Activated naive CD4-positive, alpha-beta T cell treated with anti-CD3 and anti-CD28 coated beads for 36 hours (primary cell): Measurements from ENCODE around the gene TDRD9. TPM values are rescaled to one million over a fixed set of nuclear protein-coding genes. Genes with fewer than 3 reads are reported as not detected.
"Not testable (repeated sequence)": the region's sequence is repeated elsewhere in the genome, so short reads cannot be mapped to it uniquely, and the experiment has no call there.

Experiments used
- CTCF ChIA-PET: fragments of 350-600 bp; sonication (Branson Sonifier 250); formaldehyde crosslinking; loops from one replicate; lab custom pipeline; 2021; ENCODE audit warnings: antibody characterized with exemption; lab: Charles Lee
- DNase-seq: peaks from one replicate; pipeline ENCODE4 v3.0.0-alpha.2; 2020
- H3K27ac Mint-ChIP-seq: one replicate; pipeline ENCODE4 v1.8.0; 2021; ENCODE audit warnings: mild to moderate bottlenecking, mixed read lengths
- H3K27me3 Mint-ChIP-seq: one replicate; pipeline ENCODE4 v1.8.0; 2021; ENCODE audit warnings: low read depth, mixed read lengths
- H3K36me3 Mint-ChIP-seq: one replicate; pipeline ENCODE4 v1.8.0; 2021; ENCODE audit warnings: low read depth, mixed read lengths
- H3K4me1 Mint-ChIP-seq: one replicate; pipeline ENCODE4 v1.8.0; 2021; ENCODE audit warnings: low read depth, mixed read lengths
- H3K4me3 Mint-ChIP-seq: one replicate; pipeline ENCODE4 v1.8.0; 2021; ENCODE audit warnings: mild to moderate bottlenecking, moderate library complexity, mixed read lengths
- H3K9me3 Mint-ChIP-seq: one replicate; pipeline ENCODE4 v1.8.0; 2021; ENCODE audit warnings: mixed read lengths
- intact Hi-C: fragments of 100-400 bp; cut with micrococcal nuclease; formaldehyde crosslinking; loops from one replicate; pipeline ENCODE4 v1.15.1; 2023
- total RNA-seq, 2 experiments: library from RNA; stranded (reverse); gene quantifications; one replicate each; pipeline ENCODE4 v1.2.3, GENCODE V29; 2021

Gene TDRD9
- total RNA-seq, 2 experiments from 2014 or later: 0.10 TPM; not detected in 1

DNA sequence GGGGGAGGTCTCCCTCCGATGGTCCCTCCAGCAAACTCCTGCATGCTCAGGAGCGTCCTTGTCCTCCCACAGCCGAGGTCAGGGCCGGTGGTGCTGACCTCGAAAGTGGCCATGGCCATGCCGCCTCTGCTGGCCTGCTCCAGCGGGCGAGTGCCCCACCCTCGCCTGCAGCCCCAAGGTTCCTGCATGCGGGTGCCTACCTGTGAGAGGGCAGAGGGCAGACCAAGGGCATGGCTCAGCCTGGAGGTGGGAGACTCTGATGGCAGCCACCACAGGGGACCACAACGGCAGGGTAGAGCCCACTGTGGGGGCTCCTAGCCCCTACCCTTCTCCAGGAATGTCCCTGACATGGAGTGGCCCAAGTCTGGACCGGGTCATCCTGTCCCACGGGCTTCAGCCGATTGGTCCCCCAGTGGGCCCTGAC, 42.7 kb upstream of the TDRD9 start:
- no peak for DNase-seq
- no peaks in the 10 kb centered on the region for H3K27me3 Mint-ChIP-seq
- intact Hi-C loops: no loop called here
- no peak overlapping the region for H3K4me3 Mint-ChIP-seq
- peaks cover 6% of the 10 kb centered on the region for H3K4me1 Mint-ChIP-seq
- H3K27ac Mint-ChIP-seq: no peak overlapping the region
- H3K9me3 Mint-ChIP-seq: no peaks in the 10 kb centered on the region
- no peaks in the 10 kb centered on the region for H3K36me3 Mint-ChIP-seq
- CTCF ChIA-PET: no interaction called here

DNA sequence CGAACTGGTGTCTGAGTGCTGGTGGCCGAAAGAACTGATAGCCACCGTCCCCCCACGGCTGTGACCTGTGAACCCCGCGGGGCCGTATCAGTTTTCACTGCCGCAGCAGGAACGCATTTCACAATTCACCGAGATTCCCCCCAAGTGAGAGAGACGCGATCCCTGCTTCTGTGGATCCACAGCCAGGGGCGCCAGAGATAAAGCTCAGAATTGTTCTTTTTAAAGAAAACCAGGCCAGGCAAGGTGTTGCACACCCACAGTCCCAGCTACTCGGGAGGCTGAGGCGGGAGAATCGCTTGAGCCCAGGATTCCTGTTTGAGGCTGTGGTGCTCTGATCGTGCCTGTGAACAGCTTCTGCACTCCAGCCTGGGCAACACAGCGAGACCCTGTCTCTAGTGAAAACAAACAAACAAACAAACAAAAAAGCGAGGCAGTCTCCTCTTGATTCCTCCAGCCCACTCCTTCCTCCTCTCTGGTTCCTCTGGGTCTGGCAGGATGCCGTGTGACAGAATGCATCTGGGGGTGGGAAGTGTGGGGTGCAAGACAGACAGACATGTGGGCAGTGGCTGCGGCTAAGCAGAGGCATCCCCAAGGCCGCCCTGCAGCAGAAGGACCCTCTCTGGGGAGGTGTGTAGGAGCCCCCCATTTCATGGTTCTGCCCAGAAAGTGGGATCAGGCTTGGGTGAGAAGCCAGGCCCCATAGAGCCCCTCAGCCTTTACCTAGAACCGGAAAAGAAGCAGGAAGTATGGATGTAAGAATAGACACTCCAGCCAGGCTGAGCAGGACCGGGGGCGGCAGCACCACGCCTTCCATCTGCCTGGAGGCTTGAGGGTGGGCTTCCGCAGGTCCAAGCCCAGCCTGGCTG, 41.7 kb upstream of the TDRD9 start:
- no peak for DNase-seq
- Mint-ChIP-seq H3K27ac (no peak overlapping the region), H3K36me3 (no peaks in the 10 kb centered on the region), H3K27me3 (no peaks in the 10 kb centered on the region), H3K9me3 (no peaks in the 10 kb centered on the region), H3K4me3 (no peak overlapping the region), H3K4me1 (no peaks in the 10 kb centered on the region)
- CTCF ChIA-PET: interaction anchor here (1.6 kb wide), 1 partner anchor 14 kb away, joined by 8 read pairs; no protein-coding TSS in a partner anchor
- intact Hi-C loops: no loop called here

DNA sequence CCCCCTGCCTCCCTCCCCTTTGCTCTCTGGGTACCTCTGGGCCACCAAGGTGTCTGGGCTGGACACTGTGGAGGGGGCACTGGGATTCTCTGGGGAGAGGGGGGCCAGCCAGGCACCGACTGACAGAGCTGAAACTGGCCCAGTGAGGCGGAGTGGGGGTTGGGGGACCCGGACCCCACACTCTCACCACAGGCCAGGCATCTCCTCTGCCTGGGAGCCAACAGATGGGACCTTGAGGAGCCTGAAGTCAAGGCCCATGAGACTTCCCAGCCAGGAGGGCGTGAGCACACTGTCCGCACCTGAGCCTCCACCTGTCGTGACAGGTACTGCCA, 41.1 kb upstream of the TDRD9 start:
- CTCF ChIA-PET: interaction anchor here (1.6 kb wide), 1 partner anchor 14 kb away, joined by 8 read pairs; no protein-coding TSS in a partner anchor
- no peak overlapping the region for H3K27ac Mint-ChIP-seq
- H3K4me3 Mint-ChIP-seq: no peak overlapping the region
- no peaks in the 10 kb centered on the region for H3K4me1 Mint-ChIP-seq
- no peaks in the 10 kb centered on the region for H3K27me3 Mint-ChIP-seq
- H3K36me3 Mint-ChIP-seq: no peaks in the 10 kb centered on the region
- no peak for DNase-seq
- H3K9me3 Mint-ChIP-seq: no peaks in the 10 kb centered on the region
- intact Hi-C loops: no loop called here

DNA sequence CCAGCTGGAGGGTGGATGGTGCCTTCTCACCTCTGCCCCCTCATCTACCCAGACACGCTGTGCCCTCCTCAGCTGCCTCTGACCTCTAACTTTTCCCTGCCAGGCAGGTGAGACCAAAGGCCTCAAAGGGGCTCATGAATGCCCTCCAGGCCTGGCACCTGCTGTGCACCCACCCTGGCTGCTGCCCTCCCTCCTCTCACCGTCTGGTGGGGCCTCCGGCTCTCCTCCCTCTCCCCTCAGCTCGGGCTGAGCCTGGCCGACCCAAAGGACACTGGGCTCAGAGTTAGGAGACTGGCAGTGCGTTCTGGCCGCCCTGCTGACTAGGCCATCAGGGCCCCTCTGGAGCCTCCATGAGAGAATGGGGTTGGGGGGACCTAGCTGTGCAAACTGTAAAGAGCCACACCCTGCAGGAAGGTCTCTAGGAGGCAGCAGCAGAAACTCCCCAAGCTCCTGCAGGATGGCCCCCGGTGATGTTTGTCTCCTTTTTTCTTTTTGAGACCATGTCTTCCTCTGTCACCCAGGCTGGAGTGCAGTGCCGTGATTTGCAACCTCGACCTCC, 40.6 kb upstream of the TDRD9 start:
- H3K27ac Mint-ChIP-seq: no peak overlapping the region
- no peak for DNase-seq
- H3K4me1 Mint-ChIP-seq: no peaks in the 10 kb centered on the region
- CTCF ChIA-PET: interaction anchor here (1.6 kb wide), 1 partner anchor 13 kb away, joined by 8 read pairs; no protein-coding TSS in a partner anchor
- H3K36me3 Mint-ChIP-seq: no peaks in the 10 kb centered on the region
- H3K4me3 Mint-ChIP-seq: no peak overlapping the region
- intact Hi-C loops: no loop called here
- H3K9me3 Mint-ChIP-seq: no peaks in the 10 kb centered on the region
- no peaks in the 10 kb centered on the region for H3K27me3 Mint-ChIP-seq

DNA sequence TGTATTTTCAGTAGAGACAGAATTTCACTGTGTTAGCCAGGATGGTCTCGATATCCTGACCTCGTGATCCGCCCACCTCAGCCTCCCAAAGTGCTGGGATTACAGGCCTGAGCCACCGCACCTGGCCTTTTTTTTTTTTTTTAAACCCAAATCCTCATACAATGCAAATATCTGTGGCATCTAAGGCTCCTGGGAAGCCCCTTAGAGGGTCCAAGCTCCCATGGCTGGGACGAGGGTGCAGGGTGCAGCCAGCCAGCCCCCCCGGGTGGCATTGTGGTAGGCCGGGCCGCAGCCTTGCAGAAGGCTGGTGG, 39.3 kb upstream of the TDRD9 start:
- DNase-seq, H3K4me1 Mint-ChIP-seq, intact Hi-C loops, H3K36me3 Mint-ChIP-seq, H3K9me3 Mint-ChIP-seq, CTCF ChIA-PET, H3K27me3 Mint-ChIP-seq, H3K4me3 Mint-ChIP-seq, H3K27ac Mint-ChIP-seq: not testable (repeated sequence)

DNA sequence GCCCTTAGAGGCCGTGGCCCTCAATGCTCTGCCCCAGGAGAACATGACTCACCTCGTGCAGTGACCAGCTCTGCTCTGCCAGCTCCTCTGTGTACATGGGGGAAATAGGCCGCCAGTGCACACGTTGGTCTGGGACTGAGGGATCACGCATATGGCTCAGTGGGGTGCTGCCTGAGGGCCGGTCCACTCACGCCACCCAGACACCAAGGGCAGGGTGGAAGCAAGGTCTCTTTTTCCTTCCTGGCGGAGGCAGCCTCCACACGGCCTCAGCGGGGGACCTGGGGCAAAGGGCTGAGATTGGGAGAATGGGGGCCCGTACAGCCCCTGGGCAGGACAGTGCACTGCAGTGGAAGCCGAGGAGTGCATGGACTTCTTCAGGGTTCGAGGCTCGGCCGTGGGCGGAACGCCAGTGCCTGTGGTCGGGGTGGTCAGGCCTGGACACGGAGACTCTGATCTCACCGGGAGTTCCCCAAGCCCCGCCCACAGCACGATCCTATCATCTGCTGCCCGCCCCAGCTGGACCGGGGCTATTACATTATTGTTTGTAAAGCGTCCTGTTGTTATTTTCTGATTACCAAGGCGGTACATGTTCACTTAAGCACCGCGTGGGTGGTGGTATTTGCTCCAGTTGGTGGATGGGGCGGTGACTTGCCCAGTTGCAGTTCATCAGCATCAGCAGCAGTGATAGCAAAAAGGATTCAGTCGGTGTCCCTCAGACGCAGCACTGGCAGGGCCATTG, 38.8 kb upstream of the TDRD9 start:
- DNase-seq: no peak
- H3K27me3 Mint-ChIP-seq: no peaks in the 10 kb centered on the region
- H3K4me1 Mint-ChIP-seq: no peaks in the 10 kb centered on the region
- intact Hi-C loops: no loop called here
- H3K36me3 Mint-ChIP-seq: no peaks in the 10 kb centered on the region
- CTCF ChIA-PET: no interaction called here
- no peak overlapping the region for H3K4me3 Mint-ChIP-seq
- no peak overlapping the region for H3K27ac Mint-ChIP-seq
- H3K9me3 Mint-ChIP-seq: no peaks in the 10 kb centered on the region

DNA sequence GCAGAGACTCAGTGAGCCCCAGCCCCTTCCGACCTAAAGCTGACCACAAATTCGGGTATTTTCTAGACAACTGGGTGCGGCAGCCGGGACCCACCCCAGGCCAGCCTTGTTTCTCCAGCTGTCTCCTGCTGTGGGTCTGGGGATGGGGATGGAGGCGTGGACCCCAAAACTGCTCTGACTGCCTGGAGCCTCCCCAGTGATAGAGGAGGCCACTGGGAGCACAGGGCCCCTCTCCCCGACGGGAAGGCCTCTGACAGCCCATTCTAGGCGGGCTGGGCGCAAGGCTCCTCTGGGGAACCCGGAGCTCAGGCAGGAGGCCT, 38.2 kb upstream of the TDRD9 start:
- Mint-ChIP-seq H3K4me1 (no peaks in the 10 kb centered on the region), H3K36me3 (no peaks in the 10 kb centered on the region), H3K27ac (no peak overlapping the region), H3K9me3 (no peaks in the 10 kb centered on the region), H3K27me3 (no peaks in the 10 kb centered on the region), H3K4me3 (no peak overlapping the region)
- CTCF ChIA-PET: interaction anchor here (0.7 kb wide), 1 partner anchor 13 kb away, joined by 4 read pairs; no protein-coding TSS in a partner anchor
- intact Hi-C loops: no loop called here
- no peak for DNase-seq

DNA sequence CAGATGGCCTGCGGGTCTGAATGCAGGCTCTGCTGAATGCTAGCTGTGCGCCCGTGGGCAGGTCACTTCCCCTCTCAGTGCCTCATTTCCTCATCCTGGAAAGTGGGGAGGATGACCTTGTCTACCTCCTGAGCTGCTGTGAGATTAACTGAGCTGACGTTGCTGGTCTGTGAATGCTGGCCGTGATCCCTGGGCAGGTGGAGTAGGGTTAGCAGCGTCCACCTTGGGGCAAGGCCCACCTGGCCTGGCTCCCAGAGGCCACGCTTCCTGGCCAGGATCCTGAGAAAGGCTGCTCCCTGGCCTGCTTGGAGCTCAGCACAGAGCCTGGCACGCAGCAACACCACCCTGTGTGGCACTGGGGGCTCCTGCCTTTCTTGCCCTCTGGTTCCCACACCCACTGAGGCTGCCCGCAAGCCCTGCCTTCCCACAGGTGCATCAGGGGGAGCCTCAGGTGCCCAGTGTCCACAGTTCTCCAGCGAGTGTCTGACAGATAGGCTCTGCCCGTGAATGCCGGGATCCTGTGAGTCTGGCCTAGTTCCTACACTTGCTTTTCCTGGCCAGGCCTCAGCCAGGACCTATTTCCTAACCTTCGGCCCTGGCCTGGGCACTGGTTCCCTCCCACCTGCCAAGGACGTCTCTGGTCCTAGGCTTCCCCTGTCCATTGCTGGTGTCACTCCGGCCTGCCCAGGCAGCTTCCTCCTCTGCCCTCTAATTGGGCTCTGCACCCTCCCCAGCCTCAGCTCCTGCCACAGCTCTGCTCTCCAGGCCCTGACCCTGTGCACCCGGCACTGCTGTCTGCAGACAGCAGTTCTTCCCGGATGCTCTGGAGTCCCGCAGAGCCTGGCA, 37.2 kb upstream of the TDRD9 start:
- Mint-ChIP-seq H3K9me3 (no peaks in the 10 kb centered on the region), H3K4me3 (no peak overlapping the region), H3K27ac (no peak overlapping the region), H3K27me3 (no peaks in the 10 kb centered on the region), H3K36me3 (no peaks in the 10 kb centered on the region), H3K4me1 (no peaks in the 10 kb centered on the region)
- DNase-seq: no peak
- intact Hi-C loops: no loop called here
- CTCF ChIA-PET: interaction anchor here (0.7 kb wide), 1 partner anchor 12 kb away, joined by 4 read pairs; no protein-coding TSS in a partner anchor

DNA sequence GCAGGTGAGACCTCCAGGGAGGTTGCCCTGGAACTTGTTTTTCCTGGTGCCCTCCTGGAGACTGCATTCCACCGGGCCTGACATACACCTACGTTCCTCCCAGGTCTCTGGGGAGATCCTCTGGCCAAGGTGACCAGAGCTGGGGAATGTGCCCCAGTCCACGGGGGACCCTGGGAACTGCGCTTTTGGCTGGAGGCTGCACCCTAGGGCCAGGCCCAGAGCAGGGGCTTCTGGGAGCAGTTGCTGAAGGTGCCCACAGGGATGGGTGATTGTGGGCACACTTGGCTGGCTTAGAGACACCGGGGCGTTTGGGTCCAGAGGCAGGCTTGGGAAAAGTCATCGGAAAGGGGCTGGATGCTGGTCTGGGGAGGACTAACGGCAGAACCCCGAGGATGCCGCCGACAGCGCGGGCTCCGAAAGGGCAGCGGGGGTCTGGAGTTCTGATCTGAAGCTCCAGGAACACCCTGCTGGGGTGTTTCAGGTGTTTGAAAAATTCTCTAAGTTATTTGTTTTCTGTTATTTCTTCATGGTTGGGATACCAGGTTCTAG, 36.5 kb upstream of the TDRD9 start:
- H3K9me3 Mint-ChIP-seq: no peaks in the 10 kb centered on the region
- CTCF ChIA-PET: interaction anchor here (0.5 kb wide), 1 partner anchor 499 kb away, joined by 3 read pairs; no protein-coding TSS in a partner anchor
- H3K27ac Mint-ChIP-seq: no peak overlapping the region
- H3K4me1 Mint-ChIP-seq: no peaks in the 10 kb centered on the region
- H3K27me3 Mint-ChIP-seq: no peaks in the 10 kb centered on the region
- intact Hi-C loops: no loop called here
- no peaks in the 10 kb centered on the region for H3K36me3 Mint-ChIP-seq
- no peak overlapping the region for H3K4me3 Mint-ChIP-seq
- no peak for DNase-seq

DNA sequence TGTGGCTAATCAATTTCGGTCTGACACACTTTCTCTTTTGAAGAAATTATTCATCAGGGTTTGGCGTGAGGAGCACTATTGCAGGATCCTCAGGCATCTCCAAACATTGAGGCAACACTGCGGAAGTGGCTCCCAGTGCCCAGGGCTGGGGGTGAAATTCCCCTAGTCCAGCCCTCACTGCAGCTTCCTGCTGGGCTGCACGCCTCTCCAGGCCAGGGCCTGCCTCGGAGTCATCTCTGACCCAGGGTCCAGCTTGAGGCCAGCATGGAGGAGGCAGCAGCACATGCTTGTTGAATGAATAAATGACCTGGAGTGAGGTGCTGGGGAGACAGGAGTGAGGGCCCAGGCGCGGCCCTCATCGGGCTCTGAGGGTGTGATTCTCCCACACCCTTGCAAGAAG, 36.0 kb upstream of the TDRD9 start:
- Mint-ChIP-seq H3K36me3 (no peaks in the 10 kb centered on the region), H3K4me1 (no peaks in the 10 kb centered on the region), H3K9me3 (no peaks in the 10 kb centered on the region), H3K27ac (no peak overlapping the region), H3K27me3 (no peaks in the 10 kb centered on the region), H3K4me3 (no peak overlapping the region)
- CTCF ChIA-PET: interaction anchor here (0.5 kb wide), 1 partner anchor 499 kb away, joined by 3 read pairs; no protein-coding TSS in a partner anchor
- intact Hi-C loops: no loop called here
- no peak for DNase-seq

DNA sequence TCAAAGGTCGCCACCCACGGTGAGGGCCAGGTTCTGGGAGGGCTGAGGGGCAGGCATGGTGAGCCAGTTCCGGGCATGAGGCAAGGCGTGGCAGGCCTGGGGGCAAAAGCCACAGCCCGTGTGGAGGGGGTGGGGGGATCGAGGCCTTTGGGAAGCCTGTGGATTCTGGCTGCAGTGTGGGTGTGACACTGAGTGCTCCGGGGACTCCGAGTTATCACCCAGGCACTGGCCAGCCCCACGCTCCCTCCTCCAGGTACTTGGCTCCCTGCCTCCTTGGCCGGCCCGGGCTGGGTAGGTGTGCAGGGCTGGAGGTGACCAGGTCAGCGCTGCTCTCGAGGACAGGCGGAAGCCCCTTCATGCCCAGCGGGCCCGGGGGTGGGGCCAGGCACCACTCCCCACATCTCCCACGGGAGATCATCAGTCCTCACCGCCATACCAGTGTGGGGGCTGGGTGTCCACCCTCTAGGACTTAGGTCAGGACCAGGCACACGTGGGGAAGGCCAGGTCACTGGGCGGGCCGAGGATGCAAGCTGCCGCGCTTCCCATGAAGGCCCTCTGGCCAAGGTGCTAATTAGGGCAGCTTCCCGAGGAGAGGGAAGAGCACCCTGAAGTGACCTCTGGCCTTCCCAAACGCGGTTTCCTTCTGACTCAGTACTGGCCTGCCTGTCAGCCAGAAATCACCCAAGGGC, 34.1 kb upstream of the TDRD9 start:
- no peak overlapping the region for H3K4me3 Mint-ChIP-seq
- CTCF ChIA-PET: interaction anchor here (1.1 kb wide), 1 partner anchor 11 kb away, joined by 3 read pairs; no protein-coding TSS in a partner anchor
- no peak for DNase-seq
- H3K4me1 Mint-ChIP-seq: no peaks in the 10 kb centered on the region
- no peaks in the 10 kb centered on the region for H3K36me3 Mint-ChIP-seq
- intact Hi-C loops: no loop called here
- no peak overlapping the region for H3K27ac Mint-ChIP-seq
- H3K9me3 Mint-ChIP-seq: no peaks in the 10 kb centered on the region
- H3K27me3 Mint-ChIP-seq: no peaks in the 10 kb centered on the region
